HT-29 (cell line): ENCODE data around the gene DNAH8. TPM values are rescaled to one million over a fixed set of nuclear protein-coding genes. Genes with fewer than 3 reads are reported as not detected.

Experiments
- DNase-seq: peaks from one replicate; pipeline ENCODE4 v3.0.0-alpha.2; 2015; ENCODE audit warnings: low spot score
- total RNA-seq: library from RNA; depleted of rRNA; stranded (reverse); fragments of >200 nt; shearing (Covaris generic); gene quantifications from 2 replicates; pipeline ENCODE4 v1.2.3, GENCODE V29; 2014

Gene DNAH8
- total RNA-seq, 1 experiment from 2014 or later: not detected

DNA sequence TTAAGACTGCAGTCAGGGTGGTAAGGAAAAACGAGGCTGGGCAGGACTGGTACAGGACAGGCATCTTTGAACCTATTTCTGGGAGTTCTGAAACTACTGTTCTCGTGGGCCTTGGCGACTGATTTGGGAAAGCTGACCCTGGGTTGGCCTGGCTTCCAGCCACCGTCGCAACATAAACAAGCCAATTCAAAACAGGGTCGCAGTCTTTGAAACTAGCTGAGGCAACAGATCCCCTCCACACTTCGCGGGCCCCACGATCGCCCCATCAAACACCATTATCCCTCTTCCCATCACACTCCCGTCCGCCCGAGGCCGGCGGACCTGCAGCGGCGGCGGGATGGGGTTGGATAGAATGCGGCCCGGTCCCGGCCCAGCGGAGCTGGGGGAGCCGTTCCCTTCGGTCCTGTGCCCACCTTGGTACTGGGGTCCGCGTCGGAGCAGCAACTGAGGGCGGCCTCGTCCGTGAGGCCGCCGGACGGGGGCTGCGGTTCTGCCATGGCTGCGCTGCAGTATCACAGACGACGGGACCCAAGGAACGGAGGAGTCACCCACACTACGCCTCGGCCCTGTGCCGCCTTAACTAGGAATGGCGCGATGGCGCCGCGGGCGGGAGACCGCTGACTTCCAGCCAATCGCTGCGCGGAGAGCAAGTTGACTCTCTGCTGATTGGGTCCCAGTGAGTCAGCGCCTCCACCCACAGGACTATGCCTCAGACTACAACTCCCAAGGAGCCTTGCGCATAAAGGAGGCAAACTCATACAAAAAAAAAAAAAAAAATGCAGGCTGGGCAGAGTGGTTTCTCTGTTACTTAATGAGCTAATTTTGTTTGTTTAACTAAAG lies 12.3 kb upstream of the DNAH8 start, which contains the start of gene GLO1:
Gene GLO1, minus strand, starts transcription at position 588 of the 840 bp plus-strand sequence. Its CDS starts 91 bp downstream, at position 497.
- DNase-seq: peak; percentile 96

DNA sequence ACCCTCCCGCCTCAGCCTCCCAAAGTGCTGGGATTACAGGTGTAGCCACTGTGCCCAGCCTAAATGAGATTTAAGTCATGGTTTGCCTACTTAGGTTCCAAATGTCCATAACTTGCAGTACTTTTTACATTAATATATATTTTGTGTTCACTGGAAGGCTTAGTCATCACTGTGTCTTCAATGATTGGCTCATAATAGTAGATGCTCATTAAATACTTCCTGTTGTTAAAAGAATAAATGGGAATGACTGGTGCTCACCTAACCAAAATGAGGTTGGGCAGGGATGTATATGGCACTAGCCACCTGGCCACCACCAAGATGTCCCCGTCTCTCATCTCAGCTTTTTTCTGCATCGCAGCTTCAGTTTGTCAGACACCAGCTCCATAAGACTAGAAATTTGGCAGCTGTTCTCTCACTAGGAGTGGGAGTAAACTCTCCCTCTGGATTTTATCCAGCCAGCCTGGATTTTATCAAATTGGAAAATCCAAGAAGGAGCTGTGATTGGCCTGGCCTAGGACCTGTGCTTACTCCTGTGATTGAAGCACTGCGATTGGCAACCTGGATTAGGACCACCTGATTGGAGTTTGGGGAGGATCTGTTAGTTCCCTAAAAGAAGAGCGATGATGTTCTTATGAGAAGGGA lies 11.0 kb upstream of the DNAH8 start:
- no peak for DNase-seq

DNA sequence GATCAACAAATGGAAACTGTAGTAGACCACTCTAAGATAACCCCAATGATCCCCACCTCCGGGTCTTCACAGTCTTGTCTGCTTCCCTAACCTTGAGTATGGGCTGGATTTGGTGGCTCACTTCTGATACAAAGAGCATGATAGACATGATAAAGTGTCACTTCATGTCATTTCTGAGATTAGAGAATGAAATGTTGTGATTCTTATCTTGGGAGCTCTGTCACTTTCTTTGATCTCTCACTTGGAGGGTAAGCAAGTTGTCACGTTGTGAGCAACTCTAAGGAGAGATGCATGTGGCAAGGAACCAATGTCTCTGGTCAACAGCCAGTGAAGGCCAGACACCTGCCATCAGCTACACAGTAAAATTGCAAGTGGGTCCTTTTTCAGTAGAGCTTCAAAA lies 9.2 kb upstream of the DNAH8 start:
- no peak for DNase-seq

DNA sequence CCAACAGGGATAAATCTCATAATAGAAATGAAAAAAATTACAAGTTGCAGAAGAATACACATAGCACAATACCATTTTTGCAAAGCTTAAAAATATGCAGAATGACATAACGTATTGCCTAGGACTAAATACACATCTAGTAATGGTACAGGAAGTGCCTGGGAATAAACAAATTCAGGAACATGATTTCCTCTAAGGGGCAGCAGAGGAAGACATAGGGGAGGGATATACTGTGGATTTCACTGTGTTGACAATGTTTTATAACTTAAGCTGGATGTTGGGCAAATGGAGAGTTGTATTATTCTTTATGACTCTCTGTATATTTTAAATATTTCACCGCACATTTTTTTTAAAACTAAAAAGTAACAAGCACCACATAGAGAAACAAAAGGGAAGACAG lies 6.6 kb upstream of the DNAH8 start:
- peak; percentile 17 for DNase-seq

DNA sequence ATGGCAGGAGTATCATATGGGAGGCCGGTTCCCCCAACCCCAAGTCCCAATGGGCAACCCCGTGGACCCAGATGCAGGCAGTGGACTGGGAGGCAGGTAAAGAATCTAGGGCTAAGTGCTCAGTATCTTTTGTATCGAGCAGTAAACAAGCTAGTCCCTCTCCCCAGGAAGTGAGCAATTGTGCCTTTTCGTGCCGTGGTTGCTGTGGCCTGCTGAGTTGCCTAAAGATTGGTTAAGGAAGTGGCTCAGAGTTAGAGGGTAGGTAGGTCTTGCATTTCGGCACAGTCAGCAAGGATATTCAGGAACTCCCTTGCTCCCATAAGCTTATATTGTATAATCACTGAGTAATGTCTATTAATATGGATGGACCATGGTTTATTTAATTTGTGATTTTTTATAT lies 1.3 kb upstream of the DNAH8 start:
- DNase-seq: no peak

DNA sequence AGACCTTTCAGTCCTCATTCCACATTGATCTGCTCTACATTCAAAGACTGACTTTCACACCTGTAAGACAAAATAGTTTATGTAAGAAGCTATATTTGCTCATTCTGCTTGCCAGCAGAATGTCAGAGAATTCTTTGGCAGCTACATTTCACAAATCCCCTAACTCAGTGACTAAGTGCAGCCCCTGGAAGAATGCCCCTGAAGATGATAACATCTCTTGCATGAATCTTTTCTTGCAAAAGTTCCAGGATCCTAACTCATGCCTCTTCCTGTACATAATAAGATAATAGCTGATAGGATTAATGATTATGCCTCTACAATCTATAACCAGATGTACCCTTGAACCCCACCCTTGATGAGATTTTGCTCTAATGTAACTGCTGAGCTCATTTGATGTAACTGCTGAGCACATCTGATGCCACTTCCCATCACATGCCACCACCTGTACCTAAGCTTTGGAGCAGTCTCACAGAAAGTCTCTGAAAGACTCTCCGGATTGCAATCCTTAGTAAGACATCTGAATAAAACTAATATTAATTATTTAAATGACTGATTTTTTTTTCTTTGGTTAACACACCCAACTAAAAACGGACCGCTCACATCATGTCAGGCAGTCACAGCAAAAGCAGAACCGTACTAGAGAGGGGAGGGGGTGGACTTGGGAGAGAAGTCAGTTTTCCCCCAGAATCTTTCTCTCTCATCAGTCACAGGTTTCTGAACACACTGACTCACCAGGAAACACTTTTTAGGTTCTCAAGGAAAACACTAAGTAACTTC lies 684 bp upstream of the DNAH8 start:
- no peak for DNase-seq

DNA sequence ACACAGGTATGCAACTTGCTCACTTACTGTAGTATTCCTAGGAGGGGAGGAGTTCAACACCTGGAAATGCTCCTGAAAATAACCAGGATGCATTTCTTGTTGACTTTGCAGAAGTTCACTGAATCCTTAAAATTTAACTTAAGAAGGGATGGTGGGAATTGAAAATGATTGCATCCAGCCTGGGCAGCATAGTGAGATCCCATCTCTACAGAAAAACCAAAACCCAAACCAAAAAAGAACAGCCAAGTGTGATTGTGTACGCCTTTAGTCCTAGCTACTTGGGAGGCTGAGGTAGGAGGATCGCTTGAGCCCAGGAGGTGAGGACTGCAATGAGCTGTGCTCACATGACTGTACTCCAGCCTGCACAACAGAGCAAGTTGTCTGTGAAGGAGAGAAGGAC lies 1.7 kb downstream of the DNAH8 start:
- no peak for DNase-seq

DNA sequence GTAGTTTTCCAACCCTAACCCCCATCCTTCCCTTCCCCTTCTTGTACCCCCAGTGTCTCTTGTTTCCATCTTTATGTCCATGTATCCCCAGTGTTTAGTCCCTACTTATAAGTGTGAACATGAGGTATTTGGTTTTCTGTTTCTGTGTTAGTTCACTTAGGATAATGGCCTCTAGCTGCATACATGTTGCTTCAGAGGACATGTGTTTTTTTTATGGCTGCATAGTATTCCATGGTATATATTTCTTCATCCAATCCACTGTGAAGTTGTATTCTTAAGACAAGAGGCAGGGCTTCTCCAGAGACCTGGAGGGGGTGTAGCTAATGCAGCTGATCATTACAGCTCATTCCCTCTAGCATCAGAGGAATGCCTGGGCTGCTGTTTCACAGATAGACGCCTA lies 4.2 kb downstream of the DNAH8 start:
- no peak for DNase-seq

DNA sequence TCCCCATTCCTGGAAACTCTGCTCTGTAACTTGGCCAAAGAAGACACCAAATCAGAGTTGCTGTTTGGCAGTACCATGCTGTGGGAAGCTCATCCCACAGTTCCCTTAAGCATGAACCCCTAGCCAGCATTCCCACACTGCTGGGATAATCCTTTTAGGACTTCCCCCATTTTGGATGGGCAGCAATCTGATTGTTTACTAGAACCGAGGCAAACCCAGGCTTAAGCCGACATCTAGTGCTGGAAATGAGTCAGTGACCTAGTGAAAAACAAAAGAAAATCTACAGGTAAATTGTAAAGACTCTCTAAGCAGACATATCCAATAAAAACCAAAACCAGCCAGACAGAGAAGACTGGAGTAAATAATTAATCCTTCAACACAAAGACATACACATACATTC lies 5.2 kb downstream of the DNAH8 start:
- DNase-seq: no peak

DNA sequence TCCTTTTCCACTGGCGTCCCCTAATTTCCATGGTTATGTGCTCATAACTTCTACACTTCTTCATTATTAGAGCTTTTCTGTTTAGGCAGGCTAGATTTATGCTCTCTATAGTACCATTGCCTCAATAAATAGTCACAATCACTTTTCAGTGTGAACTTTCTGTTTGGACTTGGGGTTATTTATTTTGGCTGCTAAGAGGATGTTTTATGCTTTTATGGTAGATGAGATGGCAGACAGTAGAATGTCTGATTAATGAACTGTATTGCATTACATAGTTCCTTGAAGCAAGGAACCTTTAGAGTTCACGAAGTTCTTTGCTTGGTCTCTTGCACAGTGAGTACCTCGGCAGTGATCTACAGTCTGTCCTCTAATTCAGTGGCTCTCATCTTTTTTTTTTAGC lies 6.9 kb downstream of the DNAH8 start:
- no peak for DNase-seq

DNA sequence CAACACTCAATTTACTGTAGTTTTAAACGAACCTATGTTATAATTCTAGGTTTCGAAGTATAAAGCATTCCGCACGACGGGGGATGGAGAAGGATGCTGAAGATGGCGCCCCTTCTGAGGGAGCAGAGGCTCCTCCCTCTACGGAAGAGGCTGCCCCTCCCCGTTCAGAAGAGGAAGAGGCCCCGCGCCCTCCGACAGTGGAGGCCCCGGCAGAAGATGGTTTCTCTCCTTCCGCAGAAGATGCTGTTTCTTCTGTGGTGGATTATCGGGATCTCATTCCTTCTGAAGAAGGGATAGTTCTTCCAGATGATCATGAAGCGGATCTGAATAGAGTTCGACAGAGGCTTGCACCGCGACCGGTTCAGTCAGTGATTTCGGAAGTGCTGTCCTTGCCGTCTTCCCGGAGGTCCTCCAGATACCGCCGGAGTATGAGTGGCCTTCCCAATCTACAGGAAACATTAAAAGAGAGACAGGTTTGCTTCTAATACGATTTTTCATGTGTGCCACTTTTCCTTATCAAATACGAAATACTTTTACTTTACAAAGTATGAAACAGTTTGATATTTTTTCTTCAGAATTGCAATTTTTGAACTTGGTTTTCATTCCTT lies 7.7 kb downstream of the DNAH8 start:
- DNase-seq: no peak

DNA sequence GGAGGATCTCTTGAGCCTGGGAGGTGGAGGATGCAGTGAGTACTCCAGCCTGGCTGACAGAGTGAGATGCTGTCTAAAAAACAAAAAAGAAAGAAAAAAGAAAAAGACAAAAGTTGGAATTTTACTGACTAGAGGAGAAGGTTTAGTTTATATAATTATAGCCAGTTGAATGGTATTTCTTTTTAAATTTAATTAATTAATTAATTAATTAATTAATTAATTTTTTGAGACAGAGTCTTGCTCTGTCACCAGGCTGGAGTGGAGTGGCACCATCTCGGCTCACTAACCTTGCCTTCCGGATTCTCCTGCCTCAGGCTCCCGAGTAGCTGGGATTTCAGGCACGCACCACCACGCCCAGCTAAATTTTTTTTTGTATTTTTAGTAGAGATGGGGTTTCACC lies 8.7 kb downstream of the DNAH8 start:
- DNase-seq: no peak

DNA sequence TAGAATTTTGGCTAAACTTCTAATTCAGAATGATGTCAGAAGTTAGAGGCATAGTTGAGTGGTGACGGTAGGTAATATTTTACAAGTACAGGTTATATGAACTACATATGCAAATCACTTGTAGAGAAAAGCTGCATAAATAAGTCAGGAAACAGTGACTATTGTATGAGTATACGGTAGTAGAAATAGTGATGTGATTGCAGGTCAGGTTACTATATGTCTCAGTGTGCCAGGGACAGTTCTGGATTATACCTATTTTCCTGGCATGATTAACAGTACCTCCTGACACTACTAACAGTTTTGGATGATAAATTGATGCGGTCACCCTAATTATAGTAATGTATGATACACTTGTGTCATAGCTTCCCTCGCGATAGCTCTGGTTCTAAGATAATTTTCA lies 9.2 kb downstream of the DNAH8 start:
- DNase-seq: no peak

DNA sequence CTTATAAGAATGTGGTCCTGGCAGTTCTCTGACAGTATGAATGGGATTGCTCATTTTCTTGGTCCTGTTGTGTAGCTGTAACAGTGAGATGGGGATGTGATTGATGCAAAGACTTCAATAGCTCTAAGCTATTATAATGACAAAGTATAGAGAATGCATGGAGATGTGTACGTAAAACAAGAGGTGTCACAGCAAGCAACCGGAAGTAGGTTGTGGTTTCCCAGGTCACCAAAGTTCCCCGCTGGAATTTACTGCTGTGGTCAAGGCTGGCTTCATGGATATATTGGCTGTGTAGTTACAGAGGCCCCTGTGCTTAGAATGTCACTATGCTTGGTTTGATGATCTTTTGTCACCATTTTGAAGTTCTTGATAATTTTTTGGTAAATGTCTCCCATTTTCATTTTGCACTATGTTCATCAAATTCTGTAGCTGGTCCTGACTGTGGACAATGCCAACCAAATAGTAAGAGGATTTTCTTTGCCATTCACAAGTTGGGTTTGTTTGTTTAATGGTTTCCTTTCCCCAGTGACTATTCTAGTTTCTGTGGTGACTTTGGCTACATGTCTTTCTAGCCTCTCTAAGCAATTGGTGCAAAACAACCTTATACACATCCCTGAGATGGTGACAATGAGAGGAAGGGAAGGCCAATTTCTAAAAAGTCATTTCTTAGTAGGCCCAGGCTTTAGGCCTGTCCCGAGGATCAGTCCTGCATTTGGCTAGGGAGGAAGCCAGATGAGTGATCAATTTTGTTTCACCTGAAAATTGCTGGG lies 10.5 kb downstream of the DNAH8 start:
- peak; percentile 53 for DNase-seq

DNA sequence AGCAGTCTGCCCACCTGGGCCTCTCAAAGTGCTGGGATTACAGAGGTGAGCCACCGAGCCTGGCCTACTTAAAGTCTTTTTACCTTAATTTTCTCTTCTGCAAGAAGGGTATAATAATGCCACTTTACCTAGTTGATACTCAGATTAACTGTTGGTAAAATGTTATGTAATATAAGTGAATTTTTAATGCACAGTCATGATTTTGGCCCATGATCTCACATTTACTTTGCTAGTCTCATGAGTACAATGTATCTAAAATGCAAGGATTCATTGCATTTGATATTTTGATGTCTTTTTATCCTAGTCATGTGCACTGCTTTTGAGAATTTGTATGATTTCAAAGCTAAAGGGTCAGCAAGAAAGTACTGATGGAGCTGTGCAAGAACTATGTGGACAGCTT lies 13.1 kb downstream of the DNAH8 start:
- no peak for DNase-seq

DNA sequence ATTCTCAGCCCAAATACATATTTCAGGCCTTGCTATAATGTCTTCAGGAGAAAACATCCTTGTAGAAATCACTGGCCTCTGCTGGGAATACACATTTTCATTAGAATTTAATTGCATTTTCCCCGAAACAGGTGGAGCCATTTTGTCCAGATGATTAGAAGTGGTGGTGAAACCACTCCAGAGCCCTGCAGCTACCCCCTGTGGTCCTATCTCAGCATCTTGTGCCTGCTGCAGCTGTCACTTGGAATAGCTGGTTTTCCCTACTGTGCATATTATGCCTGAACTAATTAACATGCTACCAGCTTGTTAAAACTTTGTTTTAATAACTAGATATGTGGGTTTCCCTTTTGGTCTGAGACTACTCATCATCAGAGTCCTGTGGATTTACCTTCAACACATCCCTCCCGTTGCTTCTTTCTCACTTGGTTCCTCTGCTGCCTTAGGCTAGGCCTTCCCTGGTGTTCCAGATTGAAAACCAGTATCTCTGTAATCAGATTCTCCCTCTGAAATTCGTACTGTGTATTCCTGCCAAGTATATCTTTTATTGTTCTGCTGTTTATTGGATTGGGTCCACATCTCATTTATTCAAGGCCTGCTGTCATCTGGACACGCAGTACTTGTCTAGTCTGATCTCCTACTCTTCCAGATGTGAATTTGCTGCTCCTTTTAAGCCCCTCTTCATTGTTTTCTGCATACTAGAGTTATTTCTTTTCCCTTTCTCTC lies 15.2 kb downstream of the DNAH8 start:
- no peak for DNase-seq

DNA sequence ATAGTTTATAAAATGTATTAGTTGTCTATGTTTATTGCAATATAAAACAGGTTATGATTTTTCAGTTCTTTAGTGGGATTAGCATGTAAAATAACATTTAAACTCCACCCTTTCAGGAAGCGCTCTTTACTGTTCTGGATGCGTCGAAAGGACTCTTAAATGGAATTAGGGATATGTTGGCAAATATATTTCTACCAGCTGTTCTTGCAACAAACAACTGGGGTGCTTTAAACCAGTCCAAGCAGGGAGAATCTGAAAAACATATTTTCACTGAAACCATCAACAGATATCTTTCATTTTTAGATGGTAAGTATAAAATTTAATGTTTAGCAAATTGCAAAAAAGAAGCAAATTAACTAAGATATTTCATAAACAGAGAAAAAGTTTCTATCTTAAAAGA lies 21.8 kb downstream of the DNAH8 start:
- no peak for DNase-seq

DNA sequence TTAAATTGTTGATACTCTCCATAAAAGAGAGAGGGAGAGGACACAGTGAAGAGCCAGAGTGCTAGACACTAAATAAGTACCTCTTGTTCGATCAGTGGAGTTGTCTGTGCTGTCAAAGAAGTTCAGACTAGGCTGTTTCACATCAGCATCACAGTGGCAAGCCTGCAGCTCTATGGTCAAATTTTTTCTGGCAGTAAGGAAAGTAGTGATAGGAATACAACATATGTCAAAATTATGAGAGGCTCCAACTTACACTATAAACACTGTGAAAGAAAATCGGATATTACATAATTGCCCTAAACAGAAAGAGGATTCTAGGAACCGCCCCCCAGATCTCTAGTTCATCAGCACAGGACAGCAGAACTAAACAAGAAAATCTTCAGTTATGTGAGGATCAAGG lies 23.1 kb downstream of the DNAH8 start:
- DNase-seq: no peak

DNA sequence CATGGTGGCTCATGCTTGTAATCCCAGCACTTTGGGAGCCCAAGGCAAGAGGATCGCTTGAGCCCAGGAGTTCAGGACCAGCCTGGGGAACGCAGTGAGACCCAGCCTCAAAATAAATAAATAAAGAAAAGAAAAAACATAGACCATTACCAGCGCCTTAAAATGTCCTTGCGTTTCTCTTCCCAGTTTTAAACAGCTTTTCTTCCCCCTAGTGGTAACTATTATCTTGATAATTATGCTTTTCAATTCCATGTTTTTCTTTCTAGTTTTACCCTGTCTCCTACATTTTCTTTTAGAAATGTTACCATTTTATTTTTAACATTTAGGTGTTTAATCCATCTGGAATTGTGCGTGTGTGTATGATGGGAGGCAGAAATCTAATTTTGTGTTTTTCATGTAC lies 24.4 kb downstream of the DNAH8 start:
- no peak for DNase-seq

DNA sequence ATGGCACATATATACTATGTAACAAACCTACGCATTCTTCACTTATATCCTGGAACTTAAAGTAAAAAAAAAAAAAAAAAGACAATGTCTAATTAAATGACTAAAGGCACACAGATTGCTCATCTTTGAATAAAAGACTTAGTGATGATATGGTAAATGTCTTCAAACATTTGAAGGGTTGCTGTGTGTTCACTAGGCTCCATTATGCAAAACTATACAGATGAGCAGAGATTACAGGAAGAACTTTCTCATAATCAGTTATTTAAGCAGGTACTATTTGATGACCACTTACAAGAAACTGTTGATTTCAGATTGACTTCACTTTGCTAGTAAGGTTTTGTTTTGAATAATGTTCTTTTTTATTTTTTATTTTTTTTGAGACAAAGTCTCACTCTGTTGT lies 34.4 kb downstream of the DNAH8 start:
- no peak for DNase-seq
